Thoracic aorta (tissue), 2 donors: ENCODE data around the gene RNF138. TPM values are rescaled to one million over a fixed set of nuclear protein-coding genes. Genes with fewer than 3 reads are reported as not detected.

ENCODE experiments used
- ATAC-seq: fragments of 150-250 bp; one replicate; pipeline ENCODE4 v1.8.0; 2017; ENCODE audit warnings: low read depth; ENCODE audit not compliant: insufficient number of reproducible peaks, low FRiP score
- DNase-seq: peaks from one replicate; pipeline ENCODE4 v3.0.0-alpha.2; 2020; ENCODE audit warnings: low spot score
- H3K27ac ChIP-seq, 2 donors: fragments of 200-600 bp; sonication (generic); 1 replicate in 1 of 2; 2 replicates in 1 of 2; pipeline ENCODE4 v1.5.1; 2016; ENCODE audit warnings: mild to moderate bottlenecking in 2 of 2, moderate library complexity in 2 of 2
- H3K27me3 ChIP-seq: fragments of 200-600 bp; sonication (generic); replicated peaks from 2 replicates; pipeline ENCODE4 v1.6.0; 2016; ENCODE audit warnings: mild to moderate bottlenecking; ENCODE audit not compliant: insufficient read depth
- H3K36me3 ChIP-seq: fragments of 200-600 bp; sonication (generic); one replicate; pipeline ENCODE4 v1.5.1; 2016
- H3K4me1 ChIP-seq, 2 donors: fragments of 200-600 bp; sonication (generic); 1 replicate in 1 of 2; 2 replicates in 1 of 2; pipeline versions ENCODE4 v1.5.1 to v1.6.0; 2016; ENCODE audit warnings: low read depth in 2 of 2, mild to moderate bottlenecking in 1 of 2; ENCODE audit not compliant: control insufficient read depth in 1 of 2
- H3K4me3 ChIP-seq: fragments of 200-600 bp; sonication (generic); 2 replicates; pipeline ENCODE4 v1.5.1; 2016; ENCODE audit warnings: mild to moderate bottlenecking
- H3K9me3 ChIP-seq: fragments of 200-600 bp; sonication (generic); 2 replicates; pipeline ENCODE4 v1.5.1; 2016
- CTCF ChIP-seq: fragments of 200-600 bp; sonication (generic); IDR thresholded peaks from one replicate; pipeline ENCODE4 v1.5.1; 2019; ENCODE audit warnings: antibody characterized with exemption
- total RNA-seq, 2 donors: library from RNA; depleted of rRNA; stranded (reverse); fragments of >200 nt; gene quantifications; one replicate each; pipeline versions ENCODE4 v1.1.0 to v1.2.3, GENCODE V29; 2016

RNF138 gene
- total RNA-seq, 2 donors from 2014 or later: 17.7 to 18.5 TPM

GRCh38 chr18:32095900-32096229 lies 4.2 kb downstream of the RNF138 start:
- no peak for ATAC-seq
- H3K4me1 ChIP-seq: peaks cover 17% of the 10 kb centered on the region in 2 donors
- no peak for TF ChIP-seq CTCF

GRCh38 chr18:32096946-32097345 lies 5.3 kb downstream of the RNF138 start:
- no peaks in the 10 kb centered on the region for H3K27me3 ChIP-seq
- no peaks in the 10 kb centered on the region for H3K36me3 ChIP-seq
- H3K9me3 ChIP-seq: no peaks in the 10 kb centered on the region
- no peak for TF ChIP-seq CTCF
- no peak overlapping the region for H3K4me3 ChIP-seq
- no peak for ATAC-seq
- H3K4me1 ChIP-seq: peaks cover 17% of the 10 kb centered on the region in 2 donors
- no peak overlapping the region for H3K27ac ChIP-seq
- no peak for DNase-seq

More at GRCh38 chr18:32095900-32096229, 4.2 kb downstream of the RNF138 start:
- H3K4me3 ChIP-seq: no peak overlapping the region
- H3K36me3 ChIP-seq: no peaks in the 10 kb centered on the region
- DNase-seq: no peak
- no peaks in the 10 kb centered on the region for H3K27me3 ChIP-seq
- H3K9me3 ChIP-seq: no peaks in the 10 kb centered on the region
- no peak overlapping the region for H3K27ac ChIP-seq

- no peaks in the 10 kb centered on the region for H3K9me3 ChIP-seq
- ATAC-seq (no peak), DNase-seq (no peak)
- no peak overlapping the region for H3K27ac ChIP-seq
- H3K27me3 ChIP-seq: no peaks in the 10 kb centered on the region
- no peak overlapping the region for H3K4me3 ChIP-seq
- H3K36me3 ChIP-seq: no peaks in the 10 kb centered on the region
- no peak for TF ChIP-seq CTCF
- H3K4me1 ChIP-seq: peaks cover 0 to 2% of the 10 kb centered on the region in 2 donors
Measured at GRCh38 chr18:32104516-32104915, 12.8 kb downstream of the RNF138 start.

- no peak for DNase-seq
- TF ChIP-seq CTCF: no peak
Measured at GRCh38 chr18:32110005-32110404, 18.3 kb downstream of the RNF138 start.

GRCh38 chr18:32111706-32112105 lies 20.0 kb downstream of the RNF138 start:
- no peak overlapping the region for H3K27ac ChIP-seq
- H3K36me3 ChIP-seq: peaks cover under 1% of the 10 kb centered on the region
- H3K27me3 ChIP-seq: no peaks in the 10 kb centered on the region
- H3K4me3 ChIP-seq: no peak overlapping the region
- no peaks in the 10 kb centered on the region for H3K4me1 ChIP-seq
- no peaks in the 10 kb centered on the region for H3K9me3 ChIP-seq
- no peak for DNase-seq
- TF ChIP-seq CTCF: no peak
- no peak for ATAC-seq

More at GRCh38 chr18:32110005-32110404, 18.3 kb downstream of the RNF138 start:
- Histone ChIP-seq H3K4me3 (no peak overlapping the region), H3K9me3 (no peaks in the 10 kb centered on the region), H3K27ac (no peak overlapping the region), H3K36me3 (no peaks in the 10 kb centered on the region), H3K27me3 (no peaks in the 10 kb centered on the region), H3K4me1 (no peaks in the 10 kb centered on the region)
- ATAC-seq: no peak
